Osteoblast (primary cell): ENCODE results near the gene AFF3. TPM values are rescaled to one million over a fixed set of nuclear protein-coding genes. Genes with fewer than 3 reads are reported as not detected.

Experiments
- DNase-seq: peaks from one replicate; pipeline ENCODE4 v3.0.0; 2011; ENCODE audit warnings: low spot score, mixed read lengths; ENCODE audit not compliant: insufficient read length; ENCODE audit errors: missing footprints
- H2AFZ ChIP-seq: 2 replicates; pipeline ENCODE4 v1.6.0; 2011; ENCODE audit warnings: mild to moderate bottlenecking, low read length
- H3K27ac ChIP-seq: 2 replicates; pipeline ENCODE4 v1.5.1; 2011; ENCODE audit warnings: mild to moderate bottlenecking, low read depth, low read length, moderate library complexity
- H3K27me3 ChIP-seq: 2 replicates; pipeline ENCODE4 v1.6.0; 2012; ENCODE audit warnings: mild to moderate bottlenecking, control low read depth, inconsistent platforms, low read length, moderate library complexity; ENCODE audit not compliant: insufficient read depth
- H3K36me3 ChIP-seq: 2 replicates; pipeline ENCODE4 v1.5.1; 2011; ENCODE audit warnings: mild to moderate bottlenecking, low read length, control low read depth, moderate library complexity; ENCODE audit not compliant: insufficient read depth
- H3K4me1 ChIP-seq: 2 replicates; pipeline ENCODE4 v1.5.1; 2011; ENCODE audit warnings: mild to moderate bottlenecking, low read length, control low read depth, moderate library complexity; ENCODE audit not compliant: insufficient read depth
- H3K4me2 ChIP-seq: 2 replicates; pipeline ENCODE4 v1.6.0; 2011; ENCODE audit warnings: mild to moderate bottlenecking, low read length; ENCODE audit not compliant: insufficient read depth
- H3K4me3 ChIP-seq: fragments of 200-600 bp; sonication (generic); 3 replicates; pipeline ENCODE4 v1.5.1; 2012; ENCODE audit warnings: mild to moderate bottlenecking, low read length, inconsistent platforms; ENCODE audit not compliant: insufficient read depth
- H3K79me2 ChIP-seq: 2 replicates; pipeline ENCODE4 v1.6.0; 2012; ENCODE audit warnings: mild to moderate bottlenecking, low read length, control low read depth, inconsistent platforms; ENCODE audit not compliant: insufficient read depth
- H3K9me3 ChIP-seq: 2 replicates; pipeline ENCODE4 v1.5.1; 2011; ENCODE audit warnings: low read depth, low read length, control low read depth
- H4K20me1 ChIP-seq: 2 replicates; pipeline ENCODE4 v1.6.0; 2012; ENCODE audit warnings: mild to moderate bottlenecking, low read length, control low read depth; ENCODE audit not compliant: insufficient read depth
- total RNA-seq: library from RNA; depleted of rRNA; stranded (reverse); fragments of >200 nt; gene quantifications from 2 replicates; pipeline ENCODE4 v1.2.3, GENCODE V29; 2012
- TF ChIP-seq, protein P1 (sequence below): IDR thresholded peaks from 2 replicates; pipeline ENCODE4 v1.5.1; 2011; ENCODE audit warnings: mild to moderate bottlenecking, low read depth, low read length, moderate library complexity; ENCODE audit errors: extremely low read depth

AFF3 gene
- total RNA-seq, 1 donor = 4.3 TPM

- Histone ChIP-seq H3K36me3 (no peaks in the 10 kb centered on the region), H4K20me1 (no peaks in the 10 kb centered on the region), H3K27me3 (no peaks in the 10 kb centered on the region), H3K27ac (no peak overlapping the region), H3K4me1 (no peaks in the 10 kb centered on the region), H3K79me2 (no peaks in the 10 kb centered on the region), H3K9me3 (no peaks in the 10 kb centered on the region), H3K4me3 (no peak overlapping the region), H3K4me2 (no peak overlapping the region), H2AFZ (no peak overlapping the region)
- TF ChIP-seq, protein P1, sequence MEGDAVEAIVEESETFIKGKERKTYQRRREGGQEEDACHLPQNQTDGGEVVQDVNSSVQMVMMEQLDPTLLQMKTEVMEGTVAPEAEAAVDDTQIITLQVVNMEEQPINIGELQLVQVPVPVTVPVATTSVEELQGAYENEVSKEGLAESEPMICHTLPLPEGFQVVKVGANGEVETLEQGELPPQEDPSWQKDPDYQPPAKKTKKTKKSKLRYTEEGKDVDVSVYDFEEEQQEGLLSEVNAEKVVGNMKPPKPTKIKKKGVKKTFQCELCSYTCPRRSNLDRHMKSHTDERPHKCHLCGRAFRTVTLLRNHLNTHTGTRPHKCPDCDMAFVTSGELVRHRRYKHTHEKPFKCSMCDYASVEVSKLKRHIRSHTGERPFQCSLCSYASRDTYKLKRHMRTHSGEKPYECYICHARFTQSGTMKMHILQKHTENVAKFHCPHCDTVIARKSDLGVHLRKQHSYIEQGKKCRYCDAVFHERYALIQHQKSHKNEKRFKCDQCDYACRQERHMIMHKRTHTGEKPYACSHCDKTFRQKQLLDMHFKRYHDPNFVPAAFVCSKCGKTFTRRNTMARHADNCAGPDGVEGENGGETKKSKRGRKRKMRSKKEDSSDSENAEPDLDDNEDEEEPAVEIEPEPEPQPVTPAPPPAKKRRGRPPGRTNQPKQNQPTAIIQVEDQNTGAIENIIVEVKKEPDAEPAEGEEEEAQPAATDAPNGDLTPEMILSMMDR = no peak
- no peak for DNase-seq
These were observed 38.1 kb upstream of the AFF3 start for GRCh38 chr2:100180503-100180902.

GRCh38 chr2:100179806-100180205 is 37.4 kb upstream of the AFF3 start:
- H2AFZ ChIP-seq = no peak overlapping the region
- TF ChIP-seq, protein P1 = no peak
- H3K36me3 ChIP-seq = no peaks in the 10 kb centered on the region
- H3K4me2 ChIP-seq = no peak overlapping the region
- no peaks in the 10 kb centered on the region for H3K27me3 ChIP-seq
- H3K4me3 ChIP-seq = no peak overlapping the region
- no peaks in the 10 kb centered on the region for H3K79me2 ChIP-seq
- DNase-seq = no peak
- no peaks in the 10 kb centered on the region for H3K9me3 ChIP-seq
- no peaks in the 10 kb centered on the region for H3K4me1 ChIP-seq
- H3K27ac ChIP-seq = no peak overlapping the region
- H4K20me1 ChIP-seq = no peaks in the 10 kb centered on the region

- Histone ChIP-seq H3K4me1 (no peaks in the 10 kb centered on the region), H3K27ac (no peak overlapping the region), H3K4me2 (no peak overlapping the region), H2AFZ (no peak overlapping the region), H3K36me3 (no peaks in the 10 kb centered on the region), H3K79me2 (no peaks in the 10 kb centered on the region), H3K27me3 (no peaks in the 10 kb centered on the region), H4K20me1 (no peaks in the 10 kb centered on the region), H3K4me3 (no peak overlapping the region), H3K9me3 (no peaks in the 10 kb centered on the region)
- no peak for DNase-seq
- TF ChIP-seq, protein P1 = no peak
These were observed 36.5 kb upstream of the AFF3 start for GRCh38 chr2:100178864-100179263.

- no peaks in the 10 kb centered on the region for H3K9me3 ChIP-seq
- H3K4me2 ChIP-seq = peak overlapping the region; percentile 32
- H4K20me1 ChIP-seq = no peaks in the 10 kb centered on the region
- no peaks in the 10 kb centered on the region for H3K79me2 ChIP-seq
- TF ChIP-seq, protein P1 = peak; percentile 59
- peak overlapping the region; percentile 20 for H2AFZ ChIP-seq
- no peaks in the 10 kb centered on the region for H3K36me3 ChIP-seq
- H3K4me1 ChIP-seq = no peaks in the 10 kb centered on the region
- peak; percentile 82 for DNase-seq
- H3K4me3 ChIP-seq = no peak overlapping the region
- no peaks in the 10 kb centered on the region for H3K27me3 ChIP-seq
- no peak overlapping the region for H3K27ac ChIP-seq
These were observed 35.8 kb upstream of the AFF3 start for GRCh38 chr2:100178085-100178788.
